ENCODE measurements around the gene MACROD2.

MACROD2 gene

GRCh38 chr20:15889061-15889460, 1893.7 kb downstream of the MACROD2 start:
- CTCF ChIA-PET, result no interaction called here

DNA sequence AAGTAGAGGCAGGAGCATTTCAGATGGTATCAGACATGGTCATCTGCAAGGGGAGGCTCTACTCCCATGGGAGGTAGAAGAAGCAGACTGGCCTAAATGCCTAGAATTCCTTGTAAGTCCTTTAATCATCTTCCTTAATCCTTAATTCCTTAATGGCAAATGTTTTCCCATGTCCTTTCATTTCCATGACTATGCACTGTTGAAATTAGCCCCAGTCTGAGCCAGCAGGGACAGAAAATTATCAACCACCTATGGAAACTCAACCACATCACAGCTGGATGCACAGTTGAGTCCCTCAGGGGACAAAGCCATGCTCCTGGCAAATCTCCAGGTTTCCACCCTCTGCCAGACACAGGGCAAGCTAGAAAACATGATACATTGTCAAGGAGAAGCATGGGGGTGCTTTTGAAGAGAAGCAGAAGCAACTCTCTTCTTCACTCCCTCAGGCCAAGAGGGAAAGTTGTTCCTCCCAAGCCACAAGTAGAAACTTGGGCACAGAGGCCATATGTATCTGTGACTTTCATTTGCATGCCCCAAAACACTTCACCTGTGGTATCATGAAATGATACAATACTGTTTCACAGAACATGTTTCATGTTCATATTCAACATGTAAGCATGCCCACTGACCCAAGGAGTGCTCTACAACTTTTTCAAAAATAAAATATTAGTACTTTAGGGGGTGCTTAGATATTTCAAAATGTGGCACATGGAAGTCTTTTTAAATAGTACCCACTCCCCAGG, 1894.4 kb downstream of the MACROD2 start:
- ChIA-PET CTCF (no interaction called here), POLR2A (ENCODE audit: low non-redundant PET) (no interaction called here)
- TF ChIP-seq CTCF (conservative IDR thresholded peaks at IDR 0.05; ENCODE audit: low read depth), result no peak
- no peak for DNase-seq (ENCODE audit: low spot score)
- H3K27ac ChIP-seq, result no peak overlapping the region

More at GRCh38 chr20:15889061-15889460, 1893.7 kb downstream of the MACROD2 start:
- no peak for TF ChIP-seq CTCF (conservative IDR thresholded peaks at IDR 0.05; ENCODE audit: low read depth)
- POLR2A ChIA-PET (ENCODE audit: low non-redundant PET), result no interaction called here
- H3K27ac ChIP-seq, result no peak overlapping the region
- DNase-seq (ENCODE audit: low spot score), result no peak

GRCh38 chr20:15890407-15890982, 1895.2 kb downstream of the MACROD2 start:
- no peak for DNase-seq (ENCODE audit: low spot score)
- no peak overlapping the region for H3K27ac ChIP-seq
- ChIA-PET POLR2A (ENCODE audit: low non-redundant PET) (no interaction called here), CTCF (no interaction called here)
- TF ChIP-seq CTCF (conservative IDR thresholded peaks at IDR 0.05; ENCODE audit: low read depth), result no peak

- TF ChIP-seq CTCF (conservative IDR thresholded peaks at IDR 0.05; ENCODE audit: low read depth), result no peak
- DNase-seq (ENCODE audit: low spot score), result no peak
- no peak overlapping the region for H3K27ac ChIP-seq
- ChIA-PET CTCF (interaction anchor here (0.6 to 0.7 kb wide), 2 partner anchors 14 to 292 kb away, joined by 3 read pairs; no protein-coding TSS in a partner anchor), POLR2A (ENCODE audit: low non-redundant PET) (no interaction called here)
Observed at GRCh38 chr20:15895126-15895525, 1899.8 kb downstream of the MACROD2 start.

- ChIA-PET CTCF (interaction anchor here (0.6 kb wide), 1 partner anchor 1559 kb away, joined by 5 read pairs; no protein-coding TSS in a partner anchor), POLR2A (ENCODE audit: low non-redundant PET) (no interaction called here)
- no peak overlapping the region for H3K27ac ChIP-seq
- no peak for TF ChIP-seq CTCF (conservative IDR thresholded peaks at IDR 0.05; ENCODE audit: low read depth)
- no peak for DNase-seq (ENCODE audit: low spot score)
Observed at GRCh38 chr20:15895560-15896084, 1900.3 kb downstream of the MACROD2 start.

- CTCF ChIA-PET, result no interaction called here
- no peak overlapping the region for H3K27ac ChIP-seq
- POLR2A ChIA-PET (ENCODE audit: low non-redundant PET), result no interaction called here
- DNase-seq (ENCODE audit: low spot score), result no peak
- TF ChIP-seq CTCF (conservative IDR thresholded peaks at IDR 0.05; ENCODE audit: low read depth), result no peak
Observed at GRCh38 chr20:15899967-15900366, 1904.7 kb downstream of the MACROD2 start.
